ENCODE data around the gene OR4D1. TPM values are rescaled to one million over a fixed set of nuclear protein-coding genes. Genes with fewer than 3 reads are reported as not detected.

The OR4D1 gene
- polyA plus RNA-seq, 4 donors: 0.04 TPM; not detected in 3

- DNase-seq (ENCODE audit: low read depth in 4 of 4, low spot score in 3 of 4): no peak
These were observed 4.9 kb downstream of the OR4D1 start for GRCh38 chr17:58153046-58153445.

GRCh38 chr17:58153671-58154070 is 5.5 kb downstream of the OR4D1 start:
- DNase-seq (ENCODE audit: low read depth in 4 of 4, low spot score in 3 of 4): no peak

GRCh38 chr17:58156839-58157803 is 8.9 kb downstream of the OR4D1 start:
- no peak for DNase-seq (ENCODE audit: low read depth in 4 of 4, low spot score in 3 of 4)

GRCh38 chr17:58158181-58158580 is 10.0 kb downstream of the OR4D1 start:
- no peak for DNase-seq (ENCODE audit: low read depth in 4 of 4, low spot score in 3 of 4)

GRCh38 chr17:58161566-58161965 is 13.4 kb downstream of the OR4D1 start:
- no peak for DNase-seq (ENCODE audit: low read depth in 4 of 4, low spot score in 3 of 4)

GRCh38 chr17:58165981-58166380 is 17.8 kb downstream of the OR4D1 start:
- DNase-seq (ENCODE audit: low read depth in 4 of 4, low spot score in 3 of 4): no peak

- no peak for DNase-seq (ENCODE audit: low read depth in 4 of 4, low spot score in 3 of 4)
These were observed 18.5 kb downstream of the OR4D1 start, which contains the start of gene OR4D2 for GRCh38 chr17:58166682-58167081. Gene OR4D2 (plus strand): TSS chr17:58166982. CDS start chr17:58169656, 2,674 bp downstream.

- DNase-seq (ENCODE audit: low read depth in 4 of 4, low spot score in 3 of 4): no peak
These were observed 22.4 kb downstream of the OR4D1 start for GRCh38 chr17:58170622-58171021.

- no peak for DNase-seq (ENCODE audit: low read depth in 4 of 4, low spot score in 3 of 4)
These were observed 24.3 kb downstream of the OR4D1 start for GRCh38 chr17:58172369-58173071.

GRCh38 chr17:58174871-58175270 is 26.7 kb downstream of the OR4D1 start:
- DNase-seq (ENCODE audit: low read depth in 4 of 4, low spot score in 3 of 4): no peak

GRCh38 chr17:58176200-58176599 is 28.0 kb downstream of the OR4D1 start:
- DNase-seq (ENCODE audit: low read depth in 4 of 4, low spot score in 3 of 4): no peak

- DNase-seq (ENCODE audit: low read depth in 4 of 4, low spot score in 3 of 4): no peak
These were observed 33.6 kb downstream of the OR4D1 start for GRCh38 chr17:58181796-58182195.

GRCh38 chr17:58183514-58183913 is 35.3 kb downstream of the OR4D1 start:
- DNase-seq (ENCODE audit: low read depth in 4 of 4, low spot score in 3 of 4): no peak

GRCh38 chr17:58184308-58184985 is 36.3 kb downstream of the OR4D1 start:
- DNase-seq (ENCODE audit: low read depth in 4 of 4, low spot score in 3 of 4): no peak

- DNase-seq (ENCODE audit: low read depth in 4 of 4, low spot score in 3 of 4): no peak
These were observed 37.0 kb downstream of the OR4D1 start for GRCh38 chr17:58184986-58185761.

- DNase-seq (ENCODE audit: low read depth in 4 of 4, low spot score in 3 of 4): no peak
These were observed 38.4 kb downstream of the OR4D1 start for GRCh38 chr17:58186591-58186990.

GRCh38 chr17:58187063-58187462 is 38.9 kb downstream of the OR4D1 start:
- DNase-seq (ENCODE audit: low read depth in 4 of 4, low spot score in 3 of 4): no peak

- no peak for DNase-seq (ENCODE audit: low read depth in 4 of 4, low spot score in 3 of 4)
These were observed 39.5 kb downstream of the OR4D1 start for GRCh38 chr17:58187675-58188074.

- no peak for DNase-seq (ENCODE audit: low read depth in 4 of 4, low spot score in 3 of 4)
These were observed 41.4 kb downstream of the OR4D1 start for GRCh38 chr17:58189436-58190146.

Measured in left renal pelvis (tissue), 4 donors.